Measurements from ENCODE around the gene MAZ. TPM values are rescaled to one million over a fixed set of nuclear protein-coding genes. Genes with fewer than 3 reads are reported as not detected.

Gene MAZ
- total and polyA plus RNA-seq, 2 of the 8 experiments (the other 6 are each of a cell fraction or from before 2014, with no cell fraction given): 219 to 380 TPM

DNA sequence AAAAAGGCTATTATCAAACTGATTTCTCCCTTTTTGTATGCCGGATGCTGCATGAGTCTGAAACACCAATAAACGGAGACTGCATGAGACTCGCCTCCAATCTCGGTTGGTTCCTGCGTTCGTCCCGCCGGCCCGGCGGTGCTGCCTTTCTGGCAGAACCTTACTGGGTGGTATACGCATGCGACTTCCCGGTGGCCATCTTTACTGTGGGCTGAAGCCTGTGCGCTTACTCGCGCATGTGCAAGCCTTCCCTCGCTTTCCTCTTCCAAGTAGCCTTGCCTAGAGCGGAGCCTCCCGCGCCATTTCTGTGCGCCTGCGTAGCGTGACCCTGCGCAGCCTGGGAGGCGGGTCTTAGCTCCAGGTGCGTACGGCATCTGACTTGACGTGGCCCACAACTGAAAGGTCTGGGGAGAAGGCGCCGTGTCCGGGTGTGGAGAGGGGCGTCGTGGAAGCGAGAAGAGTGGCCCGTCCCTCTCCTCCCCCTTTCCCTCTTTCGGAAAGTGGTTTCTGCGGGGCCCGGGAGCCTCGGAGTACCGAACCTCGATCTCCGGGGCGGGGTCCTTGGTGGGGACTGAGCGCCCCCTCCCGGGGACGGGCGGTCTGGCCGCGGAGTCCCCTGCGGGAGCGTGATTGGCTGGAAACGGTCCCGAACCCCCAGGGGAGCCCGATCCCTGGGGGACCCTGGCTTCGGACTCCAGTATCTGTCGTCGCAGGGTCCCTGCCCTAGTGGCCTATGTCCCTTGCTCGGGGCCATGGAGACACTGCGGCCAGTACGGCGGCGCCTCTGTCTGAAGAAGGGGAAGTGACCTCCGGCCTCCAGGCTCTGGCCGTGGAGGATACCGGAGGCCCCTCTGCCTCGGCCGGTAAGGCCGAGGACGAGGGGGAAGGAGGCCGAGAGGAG, 9.7 kb downstream of the MAZ start, which contains the start of gene PAGR1 (continued):
- TF ChIP-seq CHD1 (IDR thresholded peaks at IDR 0.05; ENCODE audit: low read depth, low read length): peak; percentile 83
- TF ChIP-seq RNF2 (IDR thresholded peaks at IDR 0.05; ENCODE audit: borderline replicate concordance, low read depth, low read length, missing control alignments, poor library complexity, severe bottlenecking): no peak
- peak; percentile 99 for TF ChIP-seq NRF1 (IDR thresholded peaks at IDR 0.05; ENCODE audit: low read depth, low read length)
- peak; percentile 16 for TF ChIP-seq TAF7 (optimal IDR thresholded peaks at IDR 0.05; ENCODE audit: borderline replicate concordance, low read depth, low read length)
- TF ChIP-seq TBP (IDR thresholded peaks at IDR 0.05; ENCODE audit: low read depth, low read length): peak; percentile 87
- TF ChIP-seq HDAC2 (IDR thresholded peaks at IDR 0.05; ENCODE audit: borderline replicate concordance in 1 of 2, low read depth in 2 of 2, low read length in 2 of 2): 0 out of 4 replicates have a peak, but pooled peaks of 1 of the 2 experiments have one; percentile 25
- no peak for TF ChIP-seq POU5F1 (IDR thresholded peaks at IDR 0.05; ENCODE audit: low read depth, low read length)
- no peak for TF ChIP-seq JUN (IDR thresholded peaks at IDR 0.05; ENCODE audit: low read depth, low read length)
- TF ChIP-seq SIN3A (conservative IDR thresholded peaks at IDR 0.05 in 1 of 2, IDR thresholded peaks at IDR 0.05 in 1 of 2; ENCODE audit: low read depth in 1 of 2, low read length in 2 of 2): peak in 1 of 2 experiments; percentile 73; a peak in 2 of 4 replicates
- no peak for TF ChIP-seq EP300 (IDR thresholded peaks at IDR 0.05; ENCODE audit: borderline replicate concordance in 1 of 2, low read depth in 2 of 2, low read length in 2 of 2)
- TF ChIP-seq SP2 (IDR thresholded peaks at IDR 0.05; ENCODE audit: low read length): peak; percentile 31; the same call in 1 of the 2 replicates
- TF ChIP-seq POLR2A (IDR thresholded peaks at IDR 0.05; ENCODE audit: control extremely low read depth in 1 of 2, low read depth in 2 of 2, low read length in 2 of 2): peak in 1 of 2 experiments; percentile 86; a peak in 2 of 3 replicates
- no peak for TF ChIP-seq CEBPB (IDR thresholded peaks at IDR 0.05; ENCODE audit: low read depth, low read length)
- TF ChIP-seq SP1 (IDR thresholded peaks at IDR 0.05; ENCODE audit: low read depth, low read length): peak; percentile 45
- peak; percentile 93 for TF ChIP-seq POLR2AphosphoS5 (IDR thresholded peaks at IDR 0.05; ENCODE audit: low read depth, low read length)
- TF ChIP-seq ASH2L (IDR thresholded peaks at IDR 0.05; ENCODE audit: low read length): no peak
- TF ChIP-seq, protein P1, sequence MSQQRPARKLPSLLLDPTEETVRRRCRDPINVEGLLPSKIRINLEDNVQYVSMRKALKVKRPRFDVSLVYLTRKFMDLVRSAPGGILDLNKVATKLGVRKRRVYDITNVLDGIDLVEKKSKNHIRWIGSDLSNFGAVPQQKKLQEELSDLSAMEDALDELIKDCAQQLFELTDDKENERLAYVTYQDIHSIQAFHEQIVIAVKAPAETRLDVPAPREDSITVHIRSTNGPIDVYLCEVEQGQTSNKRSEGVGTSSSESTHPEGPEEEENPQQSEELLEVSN (IDR thresholded peaks at IDR 0.05): peak; percentile 94
- TF ChIP-seq MAX (IDR thresholded peaks at IDR 0.05): peak; percentile 95

Data from H1 (cell line).